HepG2 (cell line): ENCODE data around the gene LRPPRC. TPM values are rescaled to one million over a fixed set of nuclear protein-coding genes. Genes with fewer than 3 reads are reported as not detected.

ENCODE experiments used
- ATAC-seq: fragments of 200-7000 bp; cut with Tn5 transposase; 3 replicates; pipeline ENCODE4 v1.9.1; 2020; ENCODE audit warnings: mild to moderate bottlenecking, moderate library complexity
- BruUV-seq: library from RNA; stranded (reverse); fragments of 400-500 nt; replicated peaks from 2 replicates; lab custom pipeline; 2021; lab: Mats Ljungman, UMichigan
- CTCF ChIA-PET: fragments of 300-600 bp; formaldehyde crosslinking; extraction: SDS; loops from one replicate; lab custom pipeline; 2021; ENCODE audit warnings: low total read pairs, inconsistent platforms, low intra/inter-chr PET ratio; lab: Yijun Ruan, JAX
- POLR2A ChIA-PET: fragments of 350-600 bp; sonication (Branson Sonifier 250); formaldehyde crosslinking; loops from one replicate; lab custom pipeline; 2020; ENCODE audit warnings: antibody characterized with exemption, inconsistent platforms; lab: Yijun Ruan, JAX
- DNase-seq: peaks from one replicate; pipeline ENCODE4 v3.0.0-alpha.2; 2015; ENCODE audit warnings: low spot score
- FAIRE-seq: peaks from 3 replicates; lab custom pipeline; 2011; peaks lifted over from hg19 to GRCh38; lab: Jason Lieb, UNC
- H2AFZ ChIP-seq: one replicate; pipeline ENCODE4 v1.6.1; 2011; ENCODE audit warnings: low read length, inconsistent platforms
- H3K27ac ChIP-seq: fragments of 300-600 bp; 3 replicates; pipeline ENCODE4 v1.8.0; 2011; ENCODE audit warnings: mixed run types, mild to moderate bottlenecking, mixed read lengths, low read length, inconsistent platforms; ENCODE audit not compliant: insufficient read depth; ENCODE audit errors: extremely low read length
- H3K27me3 ChIP-seq, 2 experiments: fragments of 200-600 bp in 1 of 2; 2 replicates in 1 of 2; 3 replicates in 1 of 2; pipeline versions ENCODE4 v1.6.0 to v1.8.0; 2011; ENCODE audit warnings: low read length in 2 of 2, mild to moderate bottlenecking in 2 of 2, moderate library complexity in 2 of 2, inconsistent platforms in 1 of 2; ENCODE audit not compliant: insufficient read depth in 2 of 2, control insufficient read depth in 1 of 2
- H3K36me3 ChIP-seq, 2 experiments: fragments of 200-600 bp in 1 of 2; replicated peaks in 1 of 2; 2 replicates in 1 of 2; 3 replicates in 1 of 2; pipeline versions ENCODE4 v1.5.1 to v1.8.0; 2011; ENCODE audit warnings: low read length in 2 of 2, inconsistent platforms in 1 of 2; ENCODE audit not compliant: insufficient read depth in 2 of 2, control insufficient read depth in 1 of 2
- H3K4me1 ChIP-seq: 2 replicates; pipeline ENCODE4 v1.5.1; 2012; ENCODE audit warnings: low read length, inconsistent platforms; ENCODE audit not compliant: insufficient read depth
- H3K4me2 ChIP-seq: 2 replicates; pipeline ENCODE4 v1.6.0; 2011; ENCODE audit warnings: low read depth, low read length, inconsistent platforms
- H3K4me3 ChIP-seq, 3 experiments: fragments of 200-600 bp in 1 of 3; sonication (generic), shearing (Covaris generic) in 1 of 3; replicated peaks in 1 of 3; 2 replicates each; pipeline ENCODE4 v1.5.1; 2011 to 2016; ENCODE audit warnings: low read length in 3 of 3, inconsistent platforms in 2 of 3, low read depth in 2 of 3, mild to moderate bottlenecking in 2 of 3, control low read depth in 1 of 3, mixed read lengths in 1 of 3; ENCODE audit not compliant: insufficient read depth in 1 of 3
- H3K79me2 ChIP-seq: one replicate; pipeline ENCODE4 v1.6.1; 2011; ENCODE audit warnings: low read length, inconsistent platforms; ENCODE audit not compliant: insufficient read depth
- H3K9ac ChIP-seq: 2 replicates; pipeline ENCODE4 v1.6.0; 2011; ENCODE audit warnings: mild to moderate bottlenecking, low read depth, low read length, inconsistent platforms; ENCODE audit not compliant: insufficient read depth
- H3K9me3 ChIP-seq: 2 replicates; pipeline ENCODE4 v1.5.1; 2012; ENCODE audit warnings: mild to moderate bottlenecking, low read length
- H4K20me1 ChIP-seq: 2 replicates; pipeline ENCODE4 v1.6.0; 2011; ENCODE audit warnings: inconsistent platforms, mild to moderate bottlenecking, low read length, moderate library complexity; ENCODE audit not compliant: insufficient read depth
- DMAP1 ChIP-seq: IDR thresholded peaks from 2 replicates; pipeline ENCODE4 v1.6.1; 2016
- FOSL2 ChIP-seq: sonication (generic); formaldehyde crosslinking; IDR thresholded peaks from 2 replicates; pipeline ENCODE4 v1.4.0; 2020; ENCODE audit warnings: missing genetic modification reagents
- HBP1 ChIP-seq: IDR thresholded peaks from 2 replicates; pipeline ENCODE4 v1.6.1; 2016; ENCODE audit warnings: low read depth, control low read depth
- KDM5A ChIP-seq: fragments of 200-600 bp; sonication (generic); IDR thresholded peaks from 2 replicates; pipeline ENCODE4 v1.7.0; 2018; ENCODE audit warnings: antibody characterized with exemption, mild to moderate bottlenecking, low read length, borderline replicate concordance
- NFE2 ChIP-seq: sonication (generic); formaldehyde crosslinking; IDR thresholded peaks from 2 replicates; pipeline ENCODE4 v1.4.0; 2020; ENCODE audit warnings: missing genetic modification reagents
- NFE2L2 ChIP-seq: fragments of 150-350 bp; IDR thresholded peaks from 2 replicates; pipeline ENCODE4 v1.6.1; 2014; ENCODE audit warnings: low read length
- NFYB ChIP-seq: sonication (generic); formaldehyde crosslinking; IDR thresholded peaks from 2 replicates; pipeline ENCODE4 v1.4.0; 2020; ENCODE audit warnings: missing genetic modification reagents
- PTBP1 ChIP-seq: fragments of 200-400 bp; formaldehyde crosslinking; IDR thresholded peaks from 2 replicates; pipeline ENCODE4 v1.6.1; 2018; ENCODE audit warnings: low read length, low read depth; ENCODE audit not compliant: poor library complexity, severe bottlenecking
- SCMH1 ChIP-seq: sonication (generic); formaldehyde crosslinking; IDR thresholded peaks from 2 replicates; pipeline ENCODE4 v1.9.0; 2021; ENCODE audit warnings: missing genetic modification reagents, mild to moderate bottlenecking, borderline replicate concordance
- SETDB1 ChIP-seq: sonication (generic); formaldehyde crosslinking; IDR thresholded peaks from 2 replicates; pipeline ENCODE4 v1.5.1; 2020; ENCODE audit warnings: missing genetic modification reagents, mild to moderate bottlenecking, borderline replicate concordance
- SMARCC2 ChIP-seq: fragments of 450-650 bp; IDR thresholded peaks from 2 replicates; pipeline ENCODE4 v1.6.1; 2017; ENCODE audit warnings: antibody characterized with exemption, mild to moderate bottlenecking
- SMC3 ChIP-seq: IDR thresholded peaks from 2 replicates; pipeline ENCODE4 v1.6.1; 2011; ENCODE audit warnings: low read length, improper control_type of control experiment
- SNAPC5 ChIP-seq: sonication (generic); formaldehyde crosslinking; IDR thresholded peaks from 2 replicates; pipeline ENCODE4 v1.8.1; 2023; ENCODE audit warnings: mild to moderate bottlenecking, missing genetic modification reagents, borderline replicate concordance
- SOX13 ChIP-seq, 3 experiments: fragments of 450-650 bp in 1 of 3; sonication (generic) in 1 of 3; formaldehyde crosslinking in 1 of 3; IDR thresholded peaks in 2 of 3; conservative IDR thresholded peaks in 1 of 3; 2 replicates each; pipeline versions ENCODE4 v1.5.0 to v1.6.1; 2016 to 2020; ENCODE audit warnings: antibody characterized with exemption in 1 of 3, mild to moderate bottlenecking in 1 of 3, missing compliant biosample characterization in 1 of 3, missing genetic modification reagents in 1 of 3, moderate library complexity in 1 of 3
- TARDBP ChIP-seq: sonication (generic); formaldehyde crosslinking; IDR thresholded peaks from 2 replicates; pipeline ENCODE4 v1.8.0; 2022; ENCODE audit warnings: mild to moderate bottlenecking, missing genetic modification reagents
- ZNF17 ChIP-seq: sonication (generic); formaldehyde crosslinking; IDR thresholded peaks from 2 replicates; pipeline ENCODE4 v1.5.0; 2020; ENCODE audit warnings: mild to moderate bottlenecking, missing genetic modification reagents
- WGBS: methylation state at CpG from one replicate; pipeline ENCODE4 v1.1.6; 2017; ENCODE audit warnings: low lambda C conversion rate; 5-methylcytosine and 5-hydroxymethylcytosine counted together
- in situ Hi-C: cut with HindIII; loops from 2 replicates; pipeline ENCODE4 v1.10.0; 2017; ENCODE audit warnings: low pct_unique_long_range_greater_than_20kb; ENCODE audit not compliant: extremely low pct_ligation_motif_present
- intact Hi-C: fragments of 100-400 bp; cut with micrococcal nuclease; formaldehyde crosslinking; loops from one replicate; pipeline ENCODE4 v1.10.0; 2022; ENCODE audit not compliant: unreplicated experiment
- polyA plus RNA-seq, 8 experiments: library from polyadenylated mRNA; depleted of rRNA in 3 of 8; stranded (reverse) in 7 of 8; unstranded in 1 of 8; fragments of >200 nt; fragmentation: Illumina TruSeq in 4 of 8; extraction: Trizol in 4 of 8; gene quantifications; 2 replicates each; pipeline versions ENCODE4 v1.2.1 to v1.2.3, GENCODE V29; 2011 to 2016; ENCODE audit warnings: low read depth in 4 of 8, missing spikeins in 1 of 8, mixed read lengths in 1 of 8; ENCODE audit not compliant: insufficient read depth in 1 of 8
- total RNA-seq, 5 experiments: library from RNA; depleted of rRNA; stranded (reverse); fragments of >200 nt; fragmentation: Illumina TruSeq; extraction: Trizol; gene quantifications; 2 replicates each; pipeline ENCODE4 v1.2.3, GENCODE V29; 2016; ENCODE audit warnings: low read depth in 1 of 5
- TF ChIP-seq, protein P1 (sequence below): sonication (generic); formaldehyde crosslinking; IDR thresholded peaks from 2 replicates; pipeline ENCODE4 v1.9.0; 2021; ENCODE audit warnings: mild to moderate bottlenecking, missing genetic modification reagents
- TF ChIP-seq, protein P2 (sequence below): sonication (generic); formaldehyde crosslinking; IDR thresholded peaks from 2 replicates; pipeline ENCODE4 v1.4.0; 2020; ENCODE audit warnings: missing genetic modification reagents

Gene LRPPRC
- total and polyA plus RNA-seq, 2 of the 13 experiments (the other 11 are each of a cell fraction or from before 2014, with no cell fraction given) = 117 to 167 TPM

DNA sequence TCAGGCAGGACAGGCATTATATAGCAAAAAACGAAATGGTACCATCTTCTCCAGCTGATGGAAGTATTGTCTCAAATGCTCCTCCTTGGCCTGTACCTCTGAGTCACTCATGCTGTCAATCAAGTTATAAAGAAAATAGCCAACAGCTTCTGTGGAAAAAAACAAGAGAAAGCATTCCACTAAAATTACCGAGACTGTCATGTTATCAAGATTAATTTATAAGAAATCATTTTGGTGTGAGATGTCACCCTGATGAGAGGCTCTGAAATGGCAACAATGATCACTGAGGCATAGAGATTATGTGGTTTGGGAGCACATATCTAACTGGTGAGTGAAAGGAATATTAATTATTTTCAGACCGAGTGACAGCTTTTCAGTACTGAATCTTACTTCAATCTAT is 47.4 kb downstream of the LRPPRC start:
- POLR2A ChIA-PET = no interaction called here
- H3K36me3 ChIP-seq = peaks cover 23 to 78% of the 10 kb centered on the region in 2 experiments
- no peak overlapping the region for H3K27ac ChIP-seq
- H4K20me1 ChIP-seq = no peaks in the 10 kb centered on the region
- CTCF ChIA-PET = no interaction called here
- H3K4me3 ChIP-seq = no peak overlapping the region
- intact Hi-C loops (no loop called here), in situ Hi-C loops (no loop called here)
- no peak for ATAC-seq
- no peaks in the 10 kb centered on the region for H3K79me2 ChIP-seq
- DNase-seq = no peak
- 95% methylated on average over 3 of the region's 3 CpGs for WGBS
- no peaks in the 10 kb centered on the region for H3K4me1 ChIP-seq
- FAIRE-seq = no peak
- BruUV-seq = no TSS peak
- H3K9ac ChIP-seq = no peak overlapping the region
- H3K9me3 ChIP-seq = no peaks in the 10 kb centered on the region
- TF ChIP-seq HBP1 (CRISPR knock-in tag) (no peak), SCMH1 (CRISPR knock-in tag) (no peak), SNAPC5 (CRISPR knock-in tag) (no peak), KDM5A (no peak), PTBP1 (no peak), SMC3 (no peak), NFYB (no peak), SOX13 (IDR thresholded peaks at IDR 0.05) (no peak), SOX13 (CRISPR knock-in tag; conservative IDR thresholded peaks at IDR 0.05 in 1 of 2, IDR thresholded peaks at IDR 0.05 in 1 of 2) (no peak), SMARCC2 (no peak), SETDB1 (CRISPR knock-in tag) (no peak), DMAP1 (CRISPR knock-in tag) (no peak), FOSL2 (CRISPR knock-in tag) (no peak), TARDBP (CRISPR knock-in tag) (no peak), ZNF17 (CRISPR knock-in tag) (no peak), NFE2L2 (no peak), NFE2 (CRISPR knock-in tag) (no peak)
- TF ChIP-seq, protein P1, sequence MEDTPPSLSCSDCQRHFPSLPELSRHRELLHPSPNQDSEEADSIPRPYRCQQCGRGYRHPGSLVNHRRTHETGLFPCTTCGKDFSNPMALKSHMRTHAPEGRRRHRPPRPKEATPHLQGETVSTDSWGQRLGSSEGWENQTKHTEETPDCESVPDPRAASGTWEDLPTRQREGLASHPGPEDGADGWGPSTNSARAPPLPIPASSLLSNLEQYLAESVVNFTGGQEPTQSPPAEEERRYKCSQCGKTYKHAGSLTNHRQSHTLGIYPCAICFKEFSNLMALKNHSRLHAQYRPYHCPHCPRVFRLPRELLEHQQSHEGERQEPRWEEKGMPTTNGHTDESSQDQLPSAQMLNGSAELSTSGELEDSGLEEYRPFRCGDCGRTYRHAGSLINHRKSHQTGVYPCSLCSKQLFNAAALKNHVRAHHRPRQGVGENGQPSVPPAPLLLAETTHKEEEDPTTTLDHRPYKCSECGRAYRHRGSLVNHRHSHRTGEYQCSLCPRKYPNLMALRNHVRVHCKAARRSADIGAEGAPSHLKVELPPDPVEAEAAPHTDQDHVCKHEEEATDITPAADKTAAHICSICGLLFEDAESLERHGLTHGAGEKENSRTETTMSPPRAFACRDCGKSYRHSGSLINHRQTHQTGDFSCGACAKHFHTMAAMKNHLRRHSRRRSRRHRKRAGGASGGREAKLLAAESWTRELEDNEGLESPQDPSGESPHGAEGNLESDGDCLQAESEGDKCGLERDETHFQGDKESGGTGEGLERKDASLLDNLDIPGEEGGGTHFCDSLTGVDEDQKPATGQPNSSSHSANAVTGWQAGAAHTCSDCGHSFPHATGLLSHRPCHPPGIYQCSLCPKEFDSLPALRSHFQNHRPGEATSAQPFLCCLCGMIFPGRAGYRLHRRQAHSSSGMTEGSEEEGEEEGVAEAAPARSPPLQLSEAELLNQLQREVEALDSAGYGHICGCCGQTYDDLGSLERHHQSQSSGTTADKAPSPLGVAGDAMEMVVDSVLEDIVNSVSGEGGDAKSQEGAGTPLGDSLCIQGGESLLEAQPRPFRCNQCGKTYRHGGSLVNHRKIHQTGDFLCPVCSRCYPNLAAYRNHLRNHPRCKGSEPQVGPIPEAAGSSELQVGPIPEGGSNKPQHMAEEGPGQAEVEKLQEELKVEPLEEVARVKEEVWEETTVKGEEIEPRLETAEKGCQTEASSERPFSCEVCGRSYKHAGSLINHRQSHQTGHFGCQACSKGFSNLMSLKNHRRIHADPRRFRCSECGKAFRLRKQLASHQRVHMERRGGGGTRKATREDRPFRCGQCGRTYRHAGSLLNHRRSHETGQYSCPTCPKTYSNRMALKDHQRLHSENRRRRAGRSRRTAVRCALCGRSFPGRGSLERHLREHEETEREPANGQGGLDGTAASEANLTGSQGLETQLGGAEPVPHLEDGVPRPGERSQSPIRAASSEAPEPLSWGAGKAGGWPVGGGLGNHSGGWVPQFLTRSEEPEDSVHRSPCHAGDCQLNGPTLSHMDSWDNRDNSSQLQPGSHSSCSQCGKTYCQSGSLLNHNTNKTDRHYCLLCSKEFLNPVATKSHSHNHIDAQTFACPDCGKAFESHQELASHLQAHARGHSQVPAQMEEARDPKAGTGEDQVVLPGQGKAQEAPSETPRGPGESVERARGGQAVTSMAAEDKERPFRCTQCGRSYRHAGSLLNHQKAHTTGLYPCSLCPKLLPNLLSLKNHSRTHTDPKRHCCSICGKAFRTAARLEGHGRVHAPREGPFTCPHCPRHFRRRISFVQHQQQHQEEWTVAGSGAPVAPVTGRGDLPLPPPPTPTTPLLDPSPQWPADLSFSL = no peak
- TF ChIP-seq, protein P2, sequence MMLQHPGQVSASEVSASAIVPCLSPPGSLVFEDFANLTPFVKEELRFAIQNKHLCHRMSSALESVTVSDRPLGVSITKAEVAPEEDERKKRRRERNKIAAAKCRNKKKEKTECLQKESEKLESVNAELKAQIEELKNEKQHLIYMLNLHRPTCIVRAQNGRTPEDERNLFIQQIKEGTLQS (CRISPR knock-in tag) = no peak
- H2AFZ ChIP-seq = no peak overlapping the region
- H3K4me2 ChIP-seq = no peak overlapping the region
- H3K27me3 ChIP-seq = no peaks in the 10 kb centered on the region
